Thymus (tissue), 11 donors: ENCODE data around the gene OR52E1. TPM values are rescaled to one million over a fixed set of nuclear protein-coding genes. Genes with fewer than 3 reads are reported as not detected.

Experiments used
- DNase-seq, 9 donors: peaks; one replicate each; pipeline ENCODE4 v3.0.0-alpha.2; 2013; ENCODE audit warnings: low spot score in 9 of 9, low read depth in 6 of 9, missing footprints in 1 of 9
- H3K27ac ChIP-seq, 2 donors: one replicate each; pipeline ENCODE4 v1.5.1; 2013; ENCODE audit warnings: control low read depth in 1 of 2, low read depth in 1 of 2, low read length in 1 of 2, mild to moderate bottlenecking in 1 of 2, moderate library complexity in 1 of 2
- H3K27me3 ChIP-seq, 2 donors: one replicate each; pipeline ENCODE4 v1.5.1; 2013; ENCODE audit warnings: low read length in 1 of 2; ENCODE audit not compliant: control insufficient read depth in 2 of 2, insufficient read depth in 1 of 2
- H3K36me3 ChIP-seq, 2 donors: one replicate each; pipeline ENCODE4 v1.5.1; 2013; ENCODE audit warnings: low read length in 1 of 2, mild to moderate bottlenecking in 1 of 2, moderate library complexity in 1 of 2; ENCODE audit not compliant: control insufficient read depth in 2 of 2, insufficient read depth in 2 of 2
- H3K4me1 ChIP-seq, 2 donors: one replicate each; pipeline ENCODE4 v1.5.1; 2013; ENCODE audit warnings: low read length in 2 of 2; ENCODE audit not compliant: control insufficient read depth in 2 of 2, insufficient read depth in 2 of 2
- H3K4me3 ChIP-seq, 2 donors: one replicate each; pipeline ENCODE4 v1.5.1; 2013; ENCODE audit warnings: low read length in 2 of 2, control low read depth in 1 of 2, mild to moderate bottlenecking in 1 of 2
- H3K9me3 ChIP-seq, 2 donors: one replicate each; pipeline ENCODE4 v1.5.1; 2013; ENCODE audit warnings: low read length in 1 of 2, mild to moderate bottlenecking in 1 of 2; ENCODE audit not compliant: control insufficient read depth in 2 of 2, insufficient read depth in 1 of 2
- WGBS: extraction: QIAGEN DNeasy Blood & Tissue Kit; methylation state at CpG from one replicate; pipeline ENCODE4 v1.1.7; 2013; 5-methylcytosine and 5-hydroxymethylcytosine counted together
- polyA plus RNA-seq: library from polyadenylated mRNA; stranded (reverse); fragments of 200-250 nt; gene quantifications from one replicate; pipeline ENCODE4 v1.2.3, GENCODE V29; 2013
- total RNA-seq: library from RNA; stranded (reverse); fragments of 120-200 nt; gene quantifications from one replicate; pipeline ENCODE4 v1.2.4, GENCODE V29; 2013
- donor health status: healthy.

The OR52E1 gene
- total and polyA plus RNA-seq, 2 donors, result not detected

- H3K27ac ChIP-seq, result no peak overlapping the region
- no peak for DNase-seq
- H3K36me3 ChIP-seq, result no peaks in the 10 kb centered on the region
- no peaks in the 10 kb centered on the region for H3K9me3 ChIP-seq
- WGBS, result 91% methylated on average over 8 of the region's 8 CpGs
- no peak overlapping the region for H3K4me3 ChIP-seq
- no peaks in the 10 kb centered on the region for H3K4me1 ChIP-seq
- H3K27me3 ChIP-seq, result no peaks in the 10 kb centered on the region
Observed at GRCh38 chr11:5092821-5093585, 23.6 kb downstream of the OR52E1 start.

- H3K36me3 ChIP-seq, result no peaks in the 10 kb centered on the region
- no peaks in the 10 kb centered on the region for H3K27me3 ChIP-seq
- WGBS, result 93% methylated on average over 2 of the region's 2 CpGs
- no peaks in the 10 kb centered on the region for H3K4me1 ChIP-seq
- DNase-seq, result no peak
- no peak overlapping the region for H3K4me3 ChIP-seq
- no peak overlapping the region for H3K27ac ChIP-seq
- no peaks in the 10 kb centered on the region for H3K9me3 ChIP-seq
Observed at GRCh38 chr11:5096011-5096410, 26.6 kb downstream of the OR52E1 start.

GRCh38 chr11:5102246-5102645 is 32.9 kb downstream of the OR52E1 start:
- Histone ChIP-seq H3K27me3 (no peaks in the 10 kb centered on the region), H3K9me3 (no peaks in the 10 kb centered on the region), H3K4me3 (no peak overlapping the region), H3K36me3 (no peaks in the 10 kb centered on the region), H3K4me1 (no peaks in the 10 kb centered on the region), H3K27ac (no peak overlapping the region)
- DNase-seq, result no peak
- 88% methylated on average over 2 of the region's 2 CpGs for WGBS

GRCh38 chr11:5103066-5103465 is 33.7 kb downstream of the OR52E1 start:
- DNase-seq, result no peak
- Histone ChIP-seq H3K4me1 (no peaks in the 10 kb centered on the region), H3K27ac (no peak overlapping the region)

GRCh38 chr11:5107285-5107684 is 37.9 kb downstream of the OR52E1 start:
- no peak overlapping the region for H3K27ac ChIP-seq
- H3K36me3 ChIP-seq, result no peaks in the 10 kb centered on the region
- H3K4me1 ChIP-seq, result no peaks in the 10 kb centered on the region
- H3K4me3 ChIP-seq, result no peak overlapping the region
- H3K9me3 ChIP-seq, result no peaks in the 10 kb centered on the region
- H3K27me3 ChIP-seq, result no peaks in the 10 kb centered on the region
- WGBS, result 75% methylated on average over 3 of the region's 3 CpGs
- DNase-seq, result no peak

More at GRCh38 chr11:5103066-5103465, 33.7 kb downstream of the OR52E1 start:
- no peaks in the 10 kb centered on the region for H3K36me3 ChIP-seq
- no peaks in the 10 kb centered on the region for H3K9me3 ChIP-seq
- H3K4me3 ChIP-seq, result no peak overlapping the region
- H3K27me3 ChIP-seq, result no peaks in the 10 kb centered on the region

- H3K4me3 ChIP-seq, result no peak overlapping the region
- no peak for DNase-seq
- no peaks in the 10 kb centered on the region for H3K4me1 ChIP-seq
- H3K36me3 ChIP-seq, result no peaks in the 10 kb centered on the region
- no peaks in the 10 kb centered on the region for H3K27me3 ChIP-seq
- H3K27ac ChIP-seq, result no peak overlapping the region
- H3K9me3 ChIP-seq, result no peaks in the 10 kb centered on the region
- 89% methylated on average over 3 of the region's 3 CpGs for WGBS
Observed at GRCh38 chr11:5115339-5115738, 46.0 kb downstream of the OR52E1 start.

GRCh38 chr11:5117588-5117987 is 48.2 kb downstream of the OR52E1 start:
- DNase-seq, result no peak
- Histone ChIP-seq H3K27ac (no peak overlapping the region), H3K4me3 (no peak overlapping the region)

GRCh38 chr11:5118893-5119292 is 49.5 kb downstream of the OR52E1 start:
- WGBS, result 97% methylated on average over 1 of the region's 1 CpG
- no peaks in the 10 kb centered on the region for H3K27me3 ChIP-seq
- no peaks in the 10 kb centered on the region for H3K4me1 ChIP-seq
- no peak overlapping the region for H3K4me3 ChIP-seq
- H3K9me3 ChIP-seq, result no peaks in the 10 kb centered on the region
- no peak overlapping the region for H3K27ac ChIP-seq
- no peaks in the 10 kb centered on the region for H3K36me3 ChIP-seq
- no peak for DNase-seq

More at GRCh38 chr11:5117588-5117987, 48.2 kb downstream of the OR52E1 start:
- Histone ChIP-seq H3K4me1 (no peaks in the 10 kb centered on the region), H3K27me3 (no peaks in the 10 kb centered on the region), H3K9me3 (no peaks in the 10 kb centered on the region), H3K36me3 (no peaks in the 10 kb centered on the region)
